ENCODE results near the gene TIGD1.

DNA sequence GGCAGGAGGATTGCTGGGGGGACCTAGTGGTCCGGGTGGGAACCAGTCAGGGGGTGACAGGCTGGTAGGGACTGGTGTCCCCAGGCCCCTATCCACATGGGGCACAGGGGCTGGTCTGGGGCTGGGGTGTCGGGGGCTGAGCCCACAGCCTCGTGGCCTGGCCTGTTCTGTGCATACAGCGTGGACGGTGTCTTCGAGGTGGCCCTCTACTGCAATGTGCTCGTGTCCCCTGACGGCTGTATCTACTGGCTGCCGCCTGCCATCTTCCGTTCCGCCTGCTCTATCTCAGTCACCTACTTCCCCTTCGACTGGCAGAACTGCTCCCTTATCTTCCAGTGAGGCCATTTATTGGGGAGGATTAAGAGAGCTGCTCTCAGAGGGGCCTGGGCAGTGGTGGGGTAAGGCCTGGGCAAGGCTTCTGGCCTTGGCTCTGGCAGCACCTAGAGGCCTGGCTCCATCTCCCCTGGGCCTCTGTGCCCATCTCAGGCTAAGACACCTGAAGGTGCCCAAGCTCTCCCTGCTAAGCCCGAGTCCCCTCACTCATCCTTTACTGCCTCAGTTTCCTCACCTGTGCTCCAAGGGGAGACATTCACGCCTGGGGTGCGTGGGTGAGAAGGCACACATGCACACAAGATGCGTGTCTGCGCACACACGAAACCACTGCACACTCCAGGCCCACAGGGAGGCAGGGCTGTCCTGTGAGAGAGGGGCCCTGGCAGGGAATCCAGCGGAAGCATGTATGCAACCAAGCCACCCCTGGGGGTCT, 9.0 kb downstream of the TIGD1 start:
- TF ChIP-seq CTCF (IDR thresholded peaks at IDR 0.05 in 2 of 3, conservative IDR thresholded peaks at IDR 0.05 in 1 of 3; ENCODE audit: borderline replicate concordance in 1 of 3, insufficient read depth in 1 of 3, low read depth in 2 of 3, low read length in 2 of 3) (no peak), POLR2A (IDR thresholded peaks at IDR 0.05; ENCODE audit: borderline replicate concordance, extremely low read depth, insufficient read depth, insufficient read length) (no peak), EZH2 (IDR thresholded peaks at IDR 0.05) (no peak), CEBPB (IDR thresholded peaks at IDR 0.05; ENCODE audit: low read depth) (no peak), POLR2AphosphoS5 (IDR thresholded peaks at IDR 0.05; ENCODE audit: low read depth, low read length) (peak; percentile 8; the same call in 1 of the 2 replicates)
